Astrocyte of the cerebellum (primary cell): Measurements from ENCODE around the gene NTN1.

Experiments used
- DNase-seq: peaks from one replicate; pipeline ENCODE4 v3.0.0-alpha.2; 2011; ENCODE audit warnings: low read depth
- H3K4me3 ChIP-seq: 2 replicates; pipeline ENCODE4 v1.5.1; 2011; ENCODE audit warnings: mild to moderate bottlenecking, low read depth, low read length, moderate library complexity
- in situ Hi-C: cut with HindIII; loops from 2 replicates; pipeline ENCODE4 v1.10.0; 2017; ENCODE audit warnings: low sequenced_read_pairs
- TF ChIP-seq, protein P1 (sequence below): IDR thresholded peaks from 2 replicates; pipeline ENCODE4 v1.5.1; 2012; ENCODE audit warnings: low read length, low read depth, moderate library complexity, mild to moderate bottlenecking; ENCODE audit errors: missing control alignments

Gene NTN1

DNA sequence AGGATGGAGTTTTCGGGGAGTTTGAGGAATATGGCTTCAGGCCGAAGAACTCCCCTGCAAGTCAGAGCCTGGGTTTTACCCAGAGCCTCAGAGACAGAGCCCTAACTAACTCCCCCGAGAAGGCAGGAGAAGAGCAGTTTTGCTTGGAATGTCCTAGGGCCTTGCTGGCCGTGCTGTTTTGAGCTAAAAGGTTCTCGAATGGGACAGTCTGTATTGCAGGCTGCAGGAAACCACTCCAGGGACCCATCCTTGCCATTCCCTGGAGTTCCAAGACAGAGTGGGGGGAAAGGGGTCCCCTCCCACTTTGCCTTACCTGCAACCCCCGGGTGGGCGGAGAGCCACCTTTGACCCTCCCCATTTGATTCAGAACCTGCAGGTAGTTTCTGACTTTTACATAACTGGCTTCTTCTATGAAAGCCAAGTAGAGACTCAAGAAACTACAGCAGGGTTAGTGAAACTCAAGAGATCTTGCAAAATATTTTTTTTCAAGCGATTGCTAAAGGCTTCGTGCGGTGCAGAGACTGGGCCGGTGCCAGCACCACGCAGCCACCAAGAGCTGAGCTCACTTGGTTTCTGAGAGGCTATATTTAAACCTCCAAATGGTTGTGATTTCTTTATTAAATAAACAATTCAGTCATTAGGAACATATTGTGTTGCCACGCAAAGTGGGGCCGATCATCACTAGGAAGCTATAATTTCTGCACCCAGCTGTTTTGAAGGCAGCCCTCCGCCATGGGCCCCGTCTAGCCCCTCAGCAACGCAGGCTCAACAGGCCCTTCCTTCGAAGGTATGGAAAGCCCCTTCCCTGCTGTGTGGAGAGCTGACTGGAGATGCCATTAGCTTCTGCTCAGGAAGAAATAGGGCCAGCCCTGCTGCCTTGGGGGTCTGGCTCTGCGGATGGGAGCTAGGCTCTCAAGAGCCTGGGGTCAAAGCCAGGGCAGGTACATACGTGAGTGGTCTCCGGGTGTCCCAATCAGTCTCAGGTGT is 223.0 kb downstream of the NTN1 start:
- in situ Hi-C loops, result no loop called here
- TF ChIP-seq, protein P1, sequence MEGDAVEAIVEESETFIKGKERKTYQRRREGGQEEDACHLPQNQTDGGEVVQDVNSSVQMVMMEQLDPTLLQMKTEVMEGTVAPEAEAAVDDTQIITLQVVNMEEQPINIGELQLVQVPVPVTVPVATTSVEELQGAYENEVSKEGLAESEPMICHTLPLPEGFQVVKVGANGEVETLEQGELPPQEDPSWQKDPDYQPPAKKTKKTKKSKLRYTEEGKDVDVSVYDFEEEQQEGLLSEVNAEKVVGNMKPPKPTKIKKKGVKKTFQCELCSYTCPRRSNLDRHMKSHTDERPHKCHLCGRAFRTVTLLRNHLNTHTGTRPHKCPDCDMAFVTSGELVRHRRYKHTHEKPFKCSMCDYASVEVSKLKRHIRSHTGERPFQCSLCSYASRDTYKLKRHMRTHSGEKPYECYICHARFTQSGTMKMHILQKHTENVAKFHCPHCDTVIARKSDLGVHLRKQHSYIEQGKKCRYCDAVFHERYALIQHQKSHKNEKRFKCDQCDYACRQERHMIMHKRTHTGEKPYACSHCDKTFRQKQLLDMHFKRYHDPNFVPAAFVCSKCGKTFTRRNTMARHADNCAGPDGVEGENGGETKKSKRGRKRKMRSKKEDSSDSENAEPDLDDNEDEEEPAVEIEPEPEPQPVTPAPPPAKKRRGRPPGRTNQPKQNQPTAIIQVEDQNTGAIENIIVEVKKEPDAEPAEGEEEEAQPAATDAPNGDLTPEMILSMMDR, result no peak
- H3K4me3 ChIP-seq, result no peak overlapping the region
- no peak for DNase-seq

DNA sequence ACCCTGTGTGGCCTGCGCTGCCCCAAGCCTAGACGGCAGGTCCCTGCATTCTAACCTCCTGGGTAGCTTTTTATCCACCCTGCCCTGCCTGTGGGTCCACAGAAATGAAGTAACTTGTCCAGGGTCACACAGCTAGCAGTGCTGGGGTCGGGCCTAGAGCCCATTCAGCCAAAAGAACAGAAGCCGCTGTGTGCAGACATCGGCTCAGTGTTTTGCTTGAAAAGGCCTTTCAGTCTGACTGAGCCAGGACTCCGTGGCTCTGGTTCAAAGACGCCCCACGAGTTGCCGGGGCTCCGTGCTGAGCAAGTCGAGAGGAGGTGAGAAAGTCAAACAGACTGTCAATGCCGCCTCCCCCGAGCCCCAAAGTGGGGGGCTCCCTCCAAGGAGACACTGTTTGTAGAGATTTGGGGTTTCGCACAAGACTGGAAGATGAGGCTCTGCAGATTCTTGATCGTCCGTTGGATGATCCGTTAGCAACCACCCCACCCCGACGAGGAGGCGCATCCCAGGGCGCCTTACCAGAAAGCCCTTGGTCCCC is 226.2 kb downstream of the NTN1 start:
- DNase-seq, result no peak
- in situ Hi-C loops, result no loop called here
- H3K4me3 ChIP-seq, result no peak overlapping the region
- TF ChIP-seq, protein P1, result no peak

DNA sequence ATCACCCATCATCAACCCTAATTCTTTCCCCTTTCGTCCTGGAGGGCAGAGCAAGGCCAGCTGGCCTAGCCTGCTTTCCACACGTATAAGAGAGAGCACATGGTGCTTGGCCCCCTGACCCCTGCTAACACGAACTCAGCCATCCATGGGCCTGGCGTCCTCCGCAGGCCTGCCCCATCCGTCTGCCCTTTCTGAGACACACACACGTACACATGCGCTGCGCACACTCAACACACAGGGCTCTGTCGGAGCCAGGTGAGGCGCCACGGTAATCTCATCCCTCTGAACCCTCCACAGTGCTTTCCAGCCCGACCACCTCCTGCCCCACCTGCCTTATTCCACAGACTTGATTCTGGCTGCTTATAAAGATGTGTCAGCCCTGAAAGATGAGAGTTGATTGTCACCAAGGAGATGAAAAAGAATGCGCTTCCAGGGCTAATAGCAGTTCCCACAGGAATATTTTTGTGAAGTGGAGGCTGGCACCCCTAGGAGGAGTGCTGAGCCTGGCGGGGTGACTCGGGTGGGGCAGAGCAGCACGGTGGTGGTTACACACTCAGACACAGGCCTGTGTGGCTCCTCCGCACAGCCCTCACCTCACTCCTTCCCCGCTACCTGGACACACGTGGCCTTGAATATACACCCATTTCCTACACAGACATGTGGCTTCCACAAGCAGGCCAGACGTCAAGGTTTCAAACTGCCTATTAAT is 228.1 kb downstream of the NTN1 start:
- no peak for DNase-seq
- in situ Hi-C loops, result no loop called here
- H3K4me3 ChIP-seq, result no peak overlapping the region
- TF ChIP-seq, protein P1, result no peak

DNA sequence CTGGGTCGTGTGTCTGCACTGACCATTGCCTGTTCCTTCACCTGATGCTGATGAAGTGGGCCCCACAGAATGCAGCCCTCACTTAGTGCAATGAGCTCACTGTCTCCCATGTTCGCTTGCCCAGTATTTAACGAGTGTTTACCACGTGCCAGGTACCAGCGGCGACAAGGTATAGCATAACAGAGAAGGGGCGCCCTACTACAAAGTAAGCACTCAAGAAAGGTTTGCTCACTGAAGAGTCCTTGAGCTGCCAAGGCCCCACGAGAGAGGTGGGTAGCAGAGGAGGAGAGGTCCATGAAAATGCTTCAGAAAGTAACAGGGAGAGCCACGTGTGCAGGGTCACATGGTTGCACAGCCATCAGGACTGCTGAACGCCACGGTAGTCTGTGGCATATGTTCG is 230.0 kb downstream of the NTN1 start:
- TF ChIP-seq, protein P1, result no peak
- H3K4me3 ChIP-seq, result no peak overlapping the region
- no peak for DNase-seq
- in situ Hi-C loops, result no loop called here

DNA sequence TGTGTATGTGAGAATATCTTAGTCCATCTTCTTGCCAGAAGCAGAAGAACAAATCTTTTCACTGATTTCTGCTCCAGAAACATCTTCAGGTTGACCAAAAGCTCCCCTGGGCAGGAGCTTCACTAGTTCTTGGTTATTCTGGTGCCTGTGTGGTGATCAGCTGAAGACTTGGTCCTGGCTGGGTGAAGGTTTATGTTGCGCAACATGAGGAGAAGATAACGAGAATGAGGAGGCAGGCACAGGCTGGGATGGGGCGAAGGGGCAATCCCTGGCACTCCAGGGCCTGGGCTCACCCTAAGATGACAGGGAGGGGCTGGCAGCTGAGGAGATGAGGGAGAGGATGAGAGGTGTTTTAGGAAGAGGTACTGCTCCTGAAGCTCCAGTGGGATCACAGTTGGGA is 232.0 kb downstream of the NTN1 start:
- in situ Hi-C loops, result no loop called here

DNA sequence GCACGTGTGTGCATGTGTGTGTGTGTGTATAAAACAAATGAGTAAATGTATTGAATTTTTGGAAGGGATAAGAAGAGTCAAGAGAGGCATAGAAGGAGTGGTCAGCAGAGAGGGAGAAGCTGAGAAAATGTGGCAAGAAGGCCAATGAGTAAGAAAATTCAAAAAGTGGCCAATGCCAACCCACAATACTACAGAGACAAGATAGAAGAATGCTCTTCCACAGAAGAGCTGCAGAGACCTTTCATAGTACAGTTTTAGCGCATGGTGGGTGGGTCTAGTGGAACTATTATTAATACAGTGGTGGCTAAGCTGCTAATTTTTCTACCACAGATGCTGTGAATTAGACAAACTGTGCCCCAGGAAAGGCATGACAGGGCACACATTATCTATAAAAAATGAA is 233.5 kb downstream of the NTN1 start:
- TF ChIP-seq, protein P1, result no peak
- DNase-seq, result no peak
- in situ Hi-C loops, result no loop called here
- no peak overlapping the region for H3K4me3 ChIP-seq

More for the DNA sequence above, 232.0 kb downstream of the NTN1 start:
- H3K4me3 ChIP-seq, result no peak overlapping the region
- no peak for DNase-seq
- TF ChIP-seq, protein P1, result no peak
